ENCODE measurements around the gene UNKL.

Gene UNKL

GRCh38 chr16:1343428-1344242 lies 70.9 kb downstream of the UNKL start:
- TF ChIP-seq CTCF (IDR thresholded peaks at IDR 0.05; ENCODE audit: extremely low read depth, missing control alignments): no peak
- DNase-seq (ENCODE audit: low spot score): no peak

GRCh38 chr16:1342526-1343427 lies 71.7 kb downstream of the UNKL start:
- peak; percentile 100 for DNase-seq (ENCODE audit: low spot score)
- no peak for TF ChIP-seq CTCF (IDR thresholded peaks at IDR 0.05; ENCODE audit: extremely low read depth, missing control alignments)

GRCh38 chr16:1341495-1342420 lies 72.7 kb downstream of the UNKL start:
- TF ChIP-seq CTCF (IDR thresholded peaks at IDR 0.05; ENCODE audit: extremely low read depth, missing control alignments): no peak

GRCh38 chr16:1340730-1341494 lies 73.6 kb downstream of the UNKL start:
- TF ChIP-seq CTCF (IDR thresholded peaks at IDR 0.05; ENCODE audit: extremely low read depth, missing control alignments): no peak
- no peak for DNase-seq (ENCODE audit: low spot score)

More at GRCh38 chr16:1341495-1342420, 72.7 kb downstream of the UNKL start:
- DNase-seq (ENCODE audit: low spot score): no peak

GRCh38 chr16:1338855-1339675 lies 75.4 kb downstream of the UNKL start:
- DNase-seq (ENCODE audit: low spot score): no peak
- no peak for TF ChIP-seq CTCF (IDR thresholded peaks at IDR 0.05; ENCODE audit: extremely low read depth, missing control alignments)
